ENCODE measurements around the gene CARD19. TPM values are rescaled to one million over a fixed set of nuclear protein-coding genes. Genes with fewer than 3 reads are reported as not detected.
A peak's percentile ranks its signal among the peaks of the same experiment; 100 is the strongest.

The CARD19 gene
- total RNA-seq, 1 donor from 2014 or later: 15.6 TPM

- Mint-ChIP-seq H3K9me3 (no peaks in the 10 kb centered on the region), H3K4me3 (no peak overlapping the region), H3K36me3 (ENCODE audit: low read depth) (peaks cover 58% of the 10 kb centered on the region), H3K27me3 (no peaks in the 10 kb centered on the region), H3K27ac (no peak overlapping the region), H3K4me1 (peaks cover 2% of the 10 kb centered on the region)
- POLR2A ChIA-PET: interaction anchor here (1.3 kb wide), 1 partner anchor 10 kb away, joined by 4 read pairs; no protein-coding TSS in a partner anchor
- intact Hi-C loops (cut with micrococcal nuclease): no loop called here
- CTCF ChIA-PET: no interaction called here
- no peak for DNase-seq
- no peak for ATAC-seq (ENCODE audit: low read depth)
- TF ChIP-seq CTCF (IDR thresholded peaks at IDR 0.05): no peak
Measured at GRCh38 chr9:93084471-93084881, 11.5 kb upstream of the CARD19 start.

DNA sequence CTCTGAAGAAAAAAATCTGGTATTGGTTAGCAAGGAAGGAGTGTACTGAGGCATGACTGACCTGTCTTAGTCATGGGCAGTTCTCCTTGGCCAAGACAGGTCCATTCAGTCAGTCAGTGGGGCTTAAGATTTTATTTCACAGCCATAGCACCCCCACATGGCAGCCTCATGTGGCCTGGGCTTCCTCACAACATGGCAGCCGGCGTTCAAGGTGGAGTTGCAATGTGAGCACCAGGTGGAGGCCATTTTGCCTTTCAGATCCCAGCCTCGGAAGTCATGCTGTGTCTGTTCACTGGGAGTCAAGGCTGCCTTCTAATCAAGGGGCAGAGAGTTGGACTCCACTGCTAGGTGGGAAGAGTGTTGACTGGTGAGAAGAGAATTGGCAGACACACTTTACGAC lies 10.3 kb upstream of the CARD19 start:
- POLR2A ChIA-PET: interaction anchor here (1.3 kb wide), 1 partner anchor 9 kb away, joined by 4 read pairs; no protein-coding TSS in a partner anchor
- intact Hi-C loops (cut with micrococcal nuclease): no loop called here
- Mint-ChIP-seq H3K4me1 (peaks cover 14% of the 10 kb centered on the region), H3K4me3 (no peak overlapping the region), H3K9me3 (no peaks in the 10 kb centered on the region), H3K27ac (no peak overlapping the region), H3K27me3 (no peaks in the 10 kb centered on the region), H3K36me3 (ENCODE audit: low read depth) (peaks cover 51% of the 10 kb centered on the region)
- CTCF ChIA-PET: no interaction called here
- ATAC-seq (ENCODE audit: low read depth): no peak
- no peak for DNase-seq
- TF ChIP-seq CTCF (IDR thresholded peaks at IDR 0.05): no peak

GRCh38 chr9:93086447-93087224 lies 9.4 kb upstream of the CARD19 start:
- no peak for DNase-seq
- intact Hi-C loops (cut with micrococcal nuclease): no loop called here
- H3K4me1 Mint-ChIP-seq: peaks cover 24% of the 10 kb centered on the region
- H3K27ac Mint-ChIP-seq: no peak overlapping the region
- H3K4me3 Mint-ChIP-seq: no peak overlapping the region
- TF ChIP-seq CTCF (IDR thresholded peaks at IDR 0.05): no peak
- H3K9me3 Mint-ChIP-seq: peaks cover 4% of the 10 kb centered on the region
- ChIA-PET CTCF (no interaction called here), POLR2A (interaction anchor here (0.5 to 0.6 kb wide), 2 partner anchors 10 to 58 kb away, joined by 4 to 5 read pairs; no protein-coding TSS in a partner anchor)
- peaks cover 46% of the 10 kb centered on the region for H3K36me3 Mint-ChIP-seq (ENCODE audit: low read depth)
- ATAC-seq (ENCODE audit: low read depth): no peak
- H3K27me3 Mint-ChIP-seq: no peaks in the 10 kb centered on the region

GRCh38 chr9:93087971-93088655 lies 7.9 kb upstream of the CARD19 start:
- Mint-ChIP-seq H3K36me3 (ENCODE audit: low read depth) (peaks cover 40% of the 10 kb centered on the region), H3K9me3 (peaks cover 4% of the 10 kb centered on the region), H3K27ac (peak overlapping the region; percentile 19), H3K4me3 (no peak overlapping the region), H3K27me3 (no peaks in the 10 kb centered on the region), H3K4me1 (peaks cover 38% of the 10 kb centered on the region)
- ChIA-PET CTCF (no interaction called here), POLR2A (no interaction called here)
- DNase-seq: no peak
- no peak for ATAC-seq (ENCODE audit: low read depth)
- TF ChIP-seq CTCF (IDR thresholded peaks at IDR 0.05): no peak
- intact Hi-C loops (cut with micrococcal nuclease): no loop called here

DNA sequence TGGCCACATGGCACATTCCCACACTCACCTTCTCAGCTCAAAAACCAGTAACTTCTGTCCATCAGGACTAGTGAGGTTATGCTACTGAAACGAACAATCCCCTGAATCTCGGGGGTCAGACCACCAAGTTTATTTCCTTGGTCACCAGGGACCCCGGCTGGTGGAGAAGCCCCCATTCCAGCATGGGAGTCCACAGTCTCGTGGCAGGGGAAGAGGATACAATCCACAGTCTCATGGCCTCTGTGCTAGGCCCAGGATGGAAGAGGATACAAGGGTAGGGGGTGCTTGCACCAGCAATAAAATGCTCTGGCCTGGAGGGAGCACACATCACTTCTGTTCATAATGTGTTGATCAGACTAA lies 7.4 kb upstream of the CARD19 start:
- H3K4me1 Mint-ChIP-seq: peaks cover 44% of the 10 kb centered on the region
- no peak for TF ChIP-seq CTCF (IDR thresholded peaks at IDR 0.05)
- intact Hi-C loops (cut with micrococcal nuclease): no loop called here
- ChIA-PET CTCF (no interaction called here), POLR2A (no interaction called here)
- DNase-seq: no peak
- no peaks in the 10 kb centered on the region for H3K27me3 Mint-ChIP-seq
- H3K27ac Mint-ChIP-seq: peak overlapping the region; percentile 19
- H3K4me3 Mint-ChIP-seq: no peak overlapping the region
- H3K36me3 Mint-ChIP-seq (ENCODE audit: low read depth): peaks cover 36% of the 10 kb centered on the region
- ATAC-seq (ENCODE audit: low read depth): no peak
- H3K9me3 Mint-ChIP-seq: peaks cover 4% of the 10 kb centered on the region
